KOPT-K1 (cell line): ENCODE data around the gene GRIK4.
"Not testable (repeated sequence)": the region's sequence is repeated elsewhere in the genome, so short reads cannot be mapped to it uniquely, and the experiment has no call there.

Experiments used
- H3K27ac ChIP-seq: fragments of 200-600 bp; sonication (generic); 2 replicates; pipeline ENCODE4 v1.5.1; 2016; ENCODE audit warnings: antibody characterized with exemption, mild to moderate bottlenecking, low read depth, low read length; ENCODE audit not compliant: poor library complexity, severe bottlenecking
- H3K36me3 ChIP-seq: fragments of 200-600 bp; sonication (generic); 2 replicates; pipeline ENCODE4 v1.5.1; 2017; ENCODE audit warnings: antibody characterized with exemption, mild to moderate bottlenecking, low read length, moderate library complexity; ENCODE audit not compliant: insufficient read depth
- H3K9me3 ChIP-seq: fragments of 200-600 bp; sonication (generic); 2 replicates; pipeline ENCODE4 v1.5.1; 2017; ENCODE audit warnings: antibody characterized with exemption, low read length, mild to moderate bottlenecking; ENCODE audit not compliant: insufficient read depth, poor library complexity, severe bottlenecking

GRIK4 gene

DNA sequence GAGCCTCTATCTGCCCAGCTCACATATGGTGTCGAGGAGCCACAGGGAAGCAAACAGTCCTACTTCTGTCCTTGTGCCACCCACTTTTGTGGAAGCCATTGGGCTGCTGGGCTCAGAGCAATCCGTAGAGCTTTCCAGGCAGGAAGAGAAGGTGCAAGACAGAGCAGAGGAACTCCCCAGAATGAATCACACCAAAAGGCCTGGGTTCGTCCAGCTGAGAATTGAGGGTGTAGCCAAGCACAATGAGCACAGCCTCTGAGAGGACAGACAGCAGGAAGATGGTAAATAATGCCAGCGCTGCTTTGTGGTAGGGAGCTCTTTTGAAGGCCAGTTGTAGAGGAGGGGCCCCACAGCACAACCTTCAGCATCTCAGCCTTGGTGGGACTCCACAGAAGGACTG, 237.8 kb downstream of the GRIK4 start:
- Histone ChIP-seq H3K9me3 (no peaks in the 10 kb centered on the region), H3K27ac (no peak overlapping the region), H3K36me3 (no peaks in the 10 kb centered on the region)

DNA sequence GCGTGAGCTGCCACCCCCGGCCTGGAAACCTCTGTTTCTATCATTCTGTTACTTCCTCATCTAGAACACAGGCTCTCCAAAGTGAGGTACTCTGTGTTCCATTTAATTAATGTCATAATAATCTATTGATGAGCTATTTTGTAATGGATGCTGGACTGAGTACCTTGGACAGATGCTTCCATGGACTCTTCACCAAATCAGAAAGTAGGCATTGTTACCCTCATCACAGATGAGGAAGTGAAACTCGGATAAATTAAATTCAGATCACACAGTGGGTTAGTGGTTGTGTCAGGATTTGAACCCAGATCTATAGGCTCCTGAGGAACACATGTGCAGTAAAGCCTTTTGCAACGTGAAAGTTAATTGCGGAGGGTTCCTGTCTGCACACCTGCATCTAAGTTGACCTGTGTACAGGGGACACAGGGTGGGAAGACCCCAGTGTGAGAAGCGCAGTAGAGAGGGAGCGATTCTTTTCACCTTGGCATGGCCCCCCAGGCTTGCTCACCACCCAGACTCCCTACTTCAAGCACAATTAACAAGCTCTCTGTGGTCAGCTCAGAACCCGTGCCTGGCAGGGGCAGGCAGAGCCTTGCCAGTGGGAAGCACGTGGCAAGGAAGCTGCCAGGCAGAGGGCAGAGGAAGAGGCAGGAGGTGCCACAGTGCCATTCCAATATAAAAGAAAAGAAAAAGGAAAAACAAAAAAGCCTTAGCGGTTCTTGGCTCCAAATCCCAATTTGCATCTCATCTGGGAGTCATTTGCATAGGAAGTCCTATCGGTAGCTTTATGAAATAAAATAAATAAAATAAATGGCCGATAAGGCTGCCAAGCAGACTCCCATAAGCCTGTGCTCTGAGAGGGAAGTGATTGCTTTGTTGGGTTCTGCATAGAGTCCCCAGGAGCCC, 239.3 kb downstream of the GRIK4 start:
- Histone ChIP-seq H3K36me3 (no peaks in the 10 kb centered on the region), H3K9me3 (no peaks in the 10 kb centered on the region), H3K27ac (no peak overlapping the region)

DNA sequence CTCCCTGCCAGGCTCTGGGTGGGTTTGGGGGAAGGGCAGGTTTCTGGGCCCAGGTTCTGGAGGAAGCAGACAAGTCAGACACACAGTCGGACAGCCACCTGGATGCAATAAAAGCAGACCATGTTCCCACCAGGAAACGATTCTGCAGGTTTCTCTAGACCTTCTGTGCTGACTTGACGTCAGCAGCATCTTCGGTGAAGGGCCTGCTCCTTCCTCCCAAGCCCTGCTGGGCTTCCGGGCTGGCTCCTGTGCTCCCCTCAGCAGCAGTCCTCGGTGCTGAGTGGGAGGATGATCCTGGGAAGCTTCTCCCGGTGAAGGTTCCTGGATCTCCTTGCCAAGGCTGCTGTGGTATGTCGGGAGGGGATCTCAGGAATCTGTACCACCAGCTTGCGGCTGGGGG, 240.0 kb downstream of the GRIK4 start:
- Histone ChIP-seq H3K36me3 (no peaks in the 10 kb centered on the region), H3K9me3 (no peaks in the 10 kb centered on the region), H3K27ac (no peak overlapping the region)

DNA sequence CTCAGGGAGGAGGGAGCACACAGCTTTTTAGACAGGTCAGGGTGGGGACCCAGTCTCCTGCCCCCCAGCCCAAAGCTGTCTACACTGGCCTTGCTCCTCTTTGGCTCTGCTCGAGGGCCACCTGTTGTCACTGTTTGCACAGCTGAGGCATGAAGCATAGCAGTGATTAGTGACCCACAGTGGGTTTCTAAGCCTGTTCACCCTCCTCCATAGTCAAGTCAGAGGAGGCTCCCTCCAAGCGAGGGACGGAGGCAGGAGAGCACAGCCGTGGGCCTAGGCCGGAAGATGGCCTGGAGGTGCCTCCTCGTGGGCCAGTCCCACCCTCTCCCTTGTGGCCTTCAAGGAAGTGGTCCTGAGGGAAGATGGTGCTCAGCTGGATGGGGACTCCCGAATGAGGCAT, 241.1 kb downstream of the GRIK4 start:
- H3K9me3 ChIP-seq: no peaks in the 10 kb centered on the region
- H3K27ac ChIP-seq: no peak overlapping the region
- no peaks in the 10 kb centered on the region for H3K36me3 ChIP-seq

DNA sequence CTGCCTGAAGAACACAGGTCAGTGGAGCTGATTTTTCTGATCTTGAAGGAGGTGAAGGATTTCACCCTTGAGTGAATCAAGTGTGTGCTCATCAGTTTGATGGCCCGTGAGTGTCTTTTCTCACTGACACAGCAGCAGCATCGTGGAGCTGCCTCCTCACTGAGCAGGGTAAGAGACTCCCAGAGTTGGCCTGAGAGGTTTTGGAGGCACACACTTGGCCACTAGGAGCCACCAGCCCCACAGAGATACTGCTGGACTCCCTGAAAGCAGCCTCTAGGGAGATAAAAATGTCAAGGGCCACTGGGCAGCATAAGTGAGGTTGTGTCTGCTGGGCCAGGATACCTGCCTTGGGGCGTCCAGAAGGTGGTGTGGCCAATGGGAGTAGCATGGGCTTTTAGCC, 245.4 kb downstream of the GRIK4 start:
- Histone ChIP-seq H3K9me3 (no peaks in the 10 kb centered on the region), H3K27ac (no peak overlapping the region), H3K36me3 (no peaks in the 10 kb centered on the region)

DNA sequence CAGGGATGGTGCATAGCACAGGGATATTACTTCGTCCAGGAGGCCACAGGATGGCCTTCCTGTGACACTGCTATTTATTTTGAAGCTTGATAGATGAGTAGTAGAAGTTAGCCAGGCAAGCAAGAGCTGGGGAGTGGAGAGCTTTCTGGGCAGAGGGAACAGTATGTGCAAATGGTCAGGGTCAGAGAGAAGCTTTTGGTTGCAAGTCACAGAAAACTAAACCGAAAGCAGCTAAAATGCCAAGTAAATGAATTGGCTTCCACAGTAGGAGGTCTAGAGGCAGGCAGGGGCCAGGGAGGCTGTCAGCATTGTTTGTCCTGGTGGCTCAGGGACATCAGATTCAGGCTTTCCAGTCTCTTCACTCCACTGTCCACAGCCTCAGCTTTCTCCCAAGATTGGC, 247.5 kb downstream of the GRIK4 start:
- no peaks in the 10 kb centered on the region for H3K36me3 ChIP-seq
- no peak overlapping the region for H3K27ac ChIP-seq
- no peaks in the 10 kb centered on the region for H3K9me3 ChIP-seq

DNA sequence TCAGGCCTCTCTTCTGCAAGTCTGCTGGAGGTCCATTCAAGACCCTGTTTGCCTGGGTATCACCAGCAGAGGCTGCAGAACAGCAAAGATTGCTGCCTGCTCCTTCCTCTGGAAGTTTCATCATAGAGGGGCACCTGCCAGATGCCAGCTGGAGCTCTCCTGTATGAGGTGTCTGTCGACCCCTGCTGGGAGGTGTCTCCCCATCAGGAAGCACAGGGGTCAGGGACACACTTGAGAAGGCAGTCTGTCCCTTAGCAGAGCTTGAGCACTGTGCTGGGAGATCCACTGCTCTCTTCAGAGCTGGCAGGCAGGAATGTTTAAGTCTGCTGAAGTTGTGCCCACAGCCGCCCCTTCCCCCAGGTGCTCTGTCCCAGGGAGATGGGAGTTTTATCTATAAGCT, 254.2 kb downstream of the GRIK4 start:
- not testable (repeated sequence) for H3K27ac ChIP-seq, H3K36me3 ChIP-seq
- peaks cover 13% of the 10 kb centered on the region for H3K9me3 ChIP-seq

DNA sequence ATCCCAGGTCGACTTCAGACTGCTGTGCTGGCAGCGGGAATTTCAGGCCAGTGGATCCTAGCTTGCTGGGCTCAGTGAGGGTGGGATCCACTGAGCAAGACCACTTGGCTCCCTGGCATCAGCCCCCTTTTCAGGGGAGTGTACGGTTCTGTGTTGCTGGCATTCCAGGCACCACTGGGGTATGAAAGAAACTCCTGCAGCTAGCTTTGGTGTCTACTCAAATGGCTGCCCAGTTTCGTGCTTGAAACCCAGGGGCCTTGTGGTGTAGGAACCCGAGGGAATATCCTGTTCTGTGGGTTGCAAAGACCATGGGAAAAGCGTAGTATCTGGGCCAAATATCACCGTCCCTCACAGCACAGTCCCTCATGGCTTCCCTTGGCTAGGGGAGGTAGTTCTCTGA, 254.8 kb downstream of the GRIK4 start:
- Histone ChIP-seq H3K36me3 (no peaks in the 10 kb centered on the region), H3K9me3 (peaks cover 13% of the 10 kb centered on the region), H3K27ac (no peak overlapping the region)

DNA sequence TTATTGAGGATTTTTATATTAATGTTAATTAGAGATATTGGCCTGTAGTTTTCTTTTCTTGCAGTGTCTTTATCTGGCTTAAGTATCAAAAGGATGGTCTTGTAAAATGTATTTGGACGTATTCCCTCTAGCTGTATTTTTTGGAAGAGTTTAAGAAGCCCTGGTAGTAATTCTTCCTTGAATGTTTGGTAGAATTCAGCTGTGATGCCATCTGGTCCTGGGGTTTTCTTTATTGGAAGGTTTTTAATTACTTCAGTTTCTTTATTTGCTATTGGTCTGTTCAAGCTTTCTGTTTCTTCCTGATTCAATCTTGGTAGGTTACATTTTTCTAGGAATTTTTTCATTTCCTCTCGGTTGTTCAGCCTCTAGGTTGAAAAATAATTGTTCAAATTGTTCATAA, 257.4 kb downstream of the GRIK4 start:
- no peaks in the 10 kb centered on the region for H3K36me3 ChIP-seq
- no peak overlapping the region for H3K27ac ChIP-seq
- H3K9me3 ChIP-seq: peaks cover 13% of the 10 kb centered on the region

DNA sequence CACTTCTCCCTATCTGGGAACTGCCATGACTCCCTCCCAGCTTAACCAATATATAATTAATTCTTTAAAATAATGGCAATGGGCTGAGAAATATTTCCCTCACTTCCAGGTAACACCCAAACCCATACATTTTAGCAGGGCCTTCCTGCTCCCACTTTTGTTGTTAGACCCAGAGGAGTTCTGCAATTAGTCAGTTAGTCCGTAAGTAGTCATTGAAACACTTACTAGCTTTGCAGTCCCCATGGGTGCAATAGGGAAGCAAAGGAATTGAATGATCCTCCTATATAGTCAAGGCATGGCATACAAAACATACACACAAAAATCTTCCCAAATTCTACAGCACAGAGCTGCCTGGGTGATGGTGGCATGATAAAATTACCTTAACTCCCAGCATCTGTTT, 258.4 kb downstream of the GRIK4 start:
- H3K36me3 ChIP-seq: no peaks in the 10 kb centered on the region
- peaks cover 13% of the 10 kb centered on the region for H3K9me3 ChIP-seq
- H3K27ac ChIP-seq: no peak overlapping the region

DNA sequence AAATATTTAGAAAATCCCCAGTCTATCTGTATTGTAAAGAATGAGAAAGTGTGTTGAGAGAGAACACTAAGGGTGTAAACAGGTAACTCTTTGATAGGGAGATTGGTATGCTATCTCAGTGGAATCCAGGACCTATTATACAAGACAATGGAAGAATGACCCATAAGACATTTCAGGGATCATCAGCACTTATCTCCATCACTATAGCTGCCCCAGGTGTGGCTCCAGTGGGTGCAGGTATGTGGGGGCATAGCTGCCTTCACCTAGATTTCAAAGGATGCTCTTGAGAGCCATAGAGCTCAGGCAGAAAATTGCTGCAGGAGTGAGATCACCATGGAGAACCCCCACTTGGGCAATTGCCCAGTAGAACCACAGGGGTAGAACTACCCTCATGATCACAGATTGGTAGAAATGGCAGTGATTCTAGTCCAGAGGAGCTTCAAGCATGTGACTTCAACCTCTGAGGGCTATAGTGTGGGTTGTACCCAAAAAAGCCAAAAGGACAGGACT, 260.1 kb downstream of the GRIK4 start:
- Histone ChIP-seq H3K9me3 (peaks cover 13% of the 10 kb centered on the region), H3K36me3 (no peaks in the 10 kb centered on the region), H3K27ac (no peak overlapping the region)

DNA sequence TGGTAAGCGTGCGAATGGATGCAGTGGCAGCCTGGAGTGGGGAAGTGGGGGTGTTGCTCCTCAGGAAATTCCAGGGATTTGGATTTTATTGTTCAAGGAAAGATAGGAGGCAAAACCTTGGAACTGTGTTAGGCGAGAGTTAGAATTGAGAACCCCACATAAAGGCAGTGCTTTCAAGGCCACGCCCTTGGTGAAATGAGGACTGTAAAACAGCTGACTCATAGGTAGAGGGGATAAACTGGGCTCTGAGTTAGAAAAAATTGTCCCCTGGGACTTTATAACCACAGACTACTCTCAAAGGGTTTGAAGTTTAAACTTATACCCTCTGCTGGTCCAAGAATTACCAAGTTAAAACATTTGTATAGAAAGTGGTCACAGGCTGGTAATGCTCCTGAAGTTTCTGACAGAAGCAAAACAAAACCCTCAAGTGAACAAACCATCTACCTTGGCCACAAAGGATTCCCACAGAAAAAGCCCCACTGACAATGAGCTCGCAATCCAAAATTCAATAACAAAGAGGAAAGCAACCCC, 262.0 kb downstream of the GRIK4 start:
- Histone ChIP-seq H3K27ac (no peak overlapping the region), H3K36me3 (no peaks in the 10 kb centered on the region), H3K9me3 (no peaks in the 10 kb centered on the region)

DNA sequence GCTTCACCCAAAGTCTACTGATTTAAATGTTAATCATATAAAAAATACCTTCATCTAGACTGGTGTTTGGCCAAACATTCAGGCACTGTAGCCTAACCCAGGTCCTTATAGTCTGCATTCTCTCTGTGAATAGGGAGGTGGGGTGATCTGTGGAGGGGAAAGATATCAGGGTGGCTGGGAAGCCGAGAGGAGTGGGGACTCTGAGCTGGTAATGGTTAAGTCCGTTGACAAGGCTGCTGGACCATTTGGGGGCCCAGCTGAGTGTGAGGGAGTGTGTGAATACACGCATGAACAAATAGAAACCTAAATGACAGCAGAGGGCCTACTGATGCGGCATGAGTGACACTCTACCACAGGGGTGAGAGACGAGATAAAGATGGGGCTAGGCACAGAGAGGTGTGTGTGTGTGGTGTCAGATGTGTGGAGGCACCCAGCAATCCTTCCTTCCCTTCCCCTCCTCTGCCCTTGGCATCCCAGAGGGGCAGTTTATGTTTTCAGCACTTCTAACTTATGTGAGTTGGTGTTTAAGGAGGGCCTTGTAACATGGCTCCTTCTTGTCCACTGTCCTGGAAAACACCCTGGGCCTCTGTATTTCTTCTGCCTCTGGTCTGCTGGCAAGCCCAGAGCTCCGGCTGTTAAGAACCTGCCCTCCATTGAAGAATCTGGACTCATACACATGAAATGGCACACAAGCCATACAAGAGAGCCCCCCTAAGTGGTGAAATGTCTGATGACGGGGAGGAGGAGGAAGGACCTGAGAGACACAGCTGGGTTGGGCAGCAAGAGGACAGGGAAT, 263.2 kb downstream of the GRIK4 start:
- H3K27ac ChIP-seq: no peak overlapping the region
- no peaks in the 10 kb centered on the region for H3K9me3 ChIP-seq
- no peaks in the 10 kb centered on the region for H3K36me3 ChIP-seq

DNA sequence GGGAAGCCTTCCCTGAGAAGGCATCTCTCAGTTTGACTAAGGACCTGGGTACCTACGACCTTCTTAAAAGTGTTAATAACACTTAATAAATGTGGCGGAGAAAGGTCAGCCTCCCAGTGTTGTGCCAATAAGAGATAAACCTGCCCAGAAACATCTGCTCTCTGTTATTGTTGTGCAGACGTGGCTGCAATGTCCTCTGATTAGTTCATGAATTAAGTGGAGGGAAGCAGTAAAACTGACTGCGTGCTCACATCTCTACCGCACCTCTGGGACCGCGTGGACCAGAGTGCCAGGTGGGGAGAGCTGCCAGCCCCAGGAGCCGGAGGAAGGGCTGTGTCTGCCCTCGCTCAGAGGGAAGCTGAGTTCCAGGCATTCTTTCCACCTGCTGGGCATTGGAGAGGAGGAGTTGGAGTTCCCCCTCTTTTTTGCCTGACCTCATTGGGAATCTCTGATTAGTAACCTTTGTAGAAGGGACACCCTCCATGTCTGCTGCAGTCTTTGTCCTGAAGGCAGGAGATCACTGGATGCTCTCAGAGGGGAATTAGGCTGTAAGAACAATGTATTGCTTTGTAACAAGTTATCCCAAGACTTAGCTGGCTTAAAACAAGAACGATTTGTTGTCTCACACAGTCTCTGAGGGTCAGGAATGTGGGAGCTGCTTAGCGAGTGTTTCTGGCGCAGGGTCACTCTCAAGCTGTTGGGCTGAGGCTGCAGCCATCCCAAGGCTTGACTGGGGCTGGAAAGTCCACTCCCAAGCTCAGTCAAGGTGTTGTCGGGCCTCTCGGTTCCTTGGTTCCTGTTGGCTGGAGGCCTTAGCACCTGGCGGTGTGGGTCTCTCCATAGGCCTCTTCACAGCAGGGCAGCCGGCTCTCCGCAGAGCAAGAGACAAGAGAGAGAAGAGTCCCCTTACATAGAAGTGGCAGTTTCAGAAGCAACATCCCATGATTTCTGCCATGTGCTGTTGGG, 264.7 kb downstream of the GRIK4 start:
- no peak overlapping the region for H3K27ac ChIP-seq
- H3K9me3 ChIP-seq: no peaks in the 10 kb centered on the region
- H3K36me3 ChIP-seq: no peaks in the 10 kb centered on the region
